IPS-11a (cell line): ENCODE data around the gene MYB.

Source experiments
- H3K4me3 ChIP-seq: one replicate; pipeline ENCODE4 v1.5.1; 2013; ENCODE audit warnings: low read depth, low read length, control low read depth

Gene MYB

GRCh38 chr6:135219346-135219745 lies 38.2 kb downstream of the MYB start:
- H3K4me3 ChIP-seq: no peak overlapping the region

GRCh38 chr6:135221042-135221441 lies 39.9 kb downstream of the MYB start:
- H3K4me3 ChIP-seq: no peak overlapping the region

GRCh38 chr6:135221505-135221904 lies 40.4 kb downstream of the MYB start:
- no peak overlapping the region for H3K4me3 ChIP-seq

GRCh38 chr6:135222623-135223022 lies 41.5 kb downstream of the MYB start:
- no peak overlapping the region for H3K4me3 ChIP-seq

GRCh38 chr6:135224037-135224647 lies 43.0 kb downstream of the MYB start:
- H3K4me3 ChIP-seq: no peak overlapping the region

GRCh38 chr6:135225911-135226310 lies 44.8 kb downstream of the MYB start:
- H3K4me3 ChIP-seq: no peak overlapping the region

- no peak overlapping the region for H3K4me3 ChIP-seq
These were observed 45.4 kb downstream of the MYB start for GRCh38 chr6:135226537-135226936.

GRCh38 chr6:135227349-135227748 lies 46.2 kb downstream of the MYB start:
- no peak overlapping the region for H3K4me3 ChIP-seq

- no peak overlapping the region for H3K4me3 ChIP-seq
These were observed 46.6 kb downstream of the MYB start for GRCh38 chr6:135227758-135228157.

- H3K4me3 ChIP-seq: no peak overlapping the region
These were observed 47.4 kb downstream of the MYB start for GRCh38 chr6:135228486-135228885.

- H3K4me3 ChIP-seq: no peak overlapping the region
These were observed 48.9 kb downstream of the MYB start for GRCh38 chr6:135229996-135230395.

- H3K4me3 ChIP-seq: no peak overlapping the region
These were observed 49.8 kb downstream of the MYB start for GRCh38 chr6:135230711-135231468.

- no peak overlapping the region for H3K4me3 ChIP-seq
These were observed 50.3 kb downstream of the MYB start for GRCh38 chr6:135231469-135231844.

GRCh38 chr6:135233686-135234491 lies 52.8 kb downstream of the MYB start:
- no peak overlapping the region for H3K4me3 ChIP-seq

- H3K4me3 ChIP-seq: no peak overlapping the region
These were observed 53.3 kb downstream of the MYB start for GRCh38 chr6:135234492-135234780.

GRCh38 chr6:135235716-135236115 lies 54.6 kb downstream of the MYB start:
- H3K4me3 ChIP-seq: no peak overlapping the region

- H3K4me3 ChIP-seq: no peak overlapping the region
These were observed 55.2 kb downstream of the MYB start for GRCh38 chr6:135236319-135236718.

- H3K4me3 ChIP-seq: no peak overlapping the region
These were observed 55.6 kb downstream of the MYB start for GRCh38 chr6:135236732-135237131.

GRCh38 chr6:135240711-135241110 lies 59.6 kb downstream of the MYB start:
- no peak overlapping the region for H3K4me3 ChIP-seq

GRCh38 chr6:135243871-135244796 lies 63.0 kb downstream of the MYB start:
- H3K4me3 ChIP-seq: no peak overlapping the region

GRCh38 chr6:135244805-135245204 lies 63.7 kb downstream of the MYB start:
- H3K4me3 ChIP-seq: no peak overlapping the region
